ENCODE results near the gene RFC1. TPM values are rescaled to one million over a fixed set of nuclear protein-coding genes. Genes with fewer than 3 reads are reported as not detected.
"Not testable (repeated sequence)": the region's sequence is repeated elsewhere in the genome, so short reads cannot be mapped to it uniquely, and the experiment has no call there.

Gene RFC1
- total RNA-seq, 2 experiments from 2014 or later = 97.0 to 104 TPM

DNA sequence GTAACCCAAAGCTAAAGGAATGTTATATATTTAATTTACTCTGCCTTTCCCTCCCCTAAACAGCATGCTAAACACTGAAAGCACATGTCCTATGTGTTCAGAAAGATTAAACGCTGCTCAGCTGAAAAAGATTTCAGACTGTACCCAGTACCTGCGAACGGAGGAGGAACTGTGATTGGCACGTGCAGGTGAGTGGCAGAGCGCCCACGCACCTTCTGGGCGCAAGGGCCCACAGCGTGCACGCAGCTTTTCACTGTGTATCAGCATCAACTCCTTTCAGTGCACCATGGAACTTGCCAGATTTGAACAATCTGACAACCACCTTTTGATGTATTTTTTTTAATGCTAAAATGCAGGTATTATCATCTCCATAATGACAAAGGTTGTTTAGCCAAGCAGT, 87.7 kb downstream of the RFC1 start:
- POLR2A ChIA-PET = no interaction called here
- Mint-ChIP-seq H3K27ac (no peak overlapping the region), H3K4me3 (no peak overlapping the region), H3K9me3 (no peaks in the 10 kb centered on the region), H3K36me3 (ENCODE audit: low read depth) (peaks cover 55% of the 10 kb centered on the region), H3K27me3 (no peaks in the 10 kb centered on the region), H3K4me1 (ENCODE audit: low read depth) (no peaks in the 10 kb centered on the region)
- no peak for ATAC-seq (ENCODE audit: poor library complexity)
- Histone ChIP-seq H3K27me3 (ENCODE audit: control insufficient read depth in 1 of 2, insufficient read depth in 2 of 2, low read length in 2 of 2) (no peaks in the 10 kb centered on the region), H3K36me3 (ENCODE audit: insufficient read depth, low read length) (peaks cover 2% of the 10 kb centered on the region), H3K4me3 (ENCODE audit: low read length) (no peak overlapping the region), H3K9me3 (ENCODE audit: control insufficient read depth in 1 of 2, insufficient read depth in 1 of 2, low read length in 2 of 2) (no peaks in the 10 kb centered on the region), H3K4me1 (ENCODE audit: insufficient read depth, low read length) (no peaks in the 10 kb centered on the region), H3K27ac (ENCODE audit: low read depth in 1 of 2, low read length in 2 of 2) (no peak overlapping the region)
- intact Hi-C loops (cut with DNase I, micrococcal nuclease) = no loop called here
- TF ChIP-seq, protein P1, sequence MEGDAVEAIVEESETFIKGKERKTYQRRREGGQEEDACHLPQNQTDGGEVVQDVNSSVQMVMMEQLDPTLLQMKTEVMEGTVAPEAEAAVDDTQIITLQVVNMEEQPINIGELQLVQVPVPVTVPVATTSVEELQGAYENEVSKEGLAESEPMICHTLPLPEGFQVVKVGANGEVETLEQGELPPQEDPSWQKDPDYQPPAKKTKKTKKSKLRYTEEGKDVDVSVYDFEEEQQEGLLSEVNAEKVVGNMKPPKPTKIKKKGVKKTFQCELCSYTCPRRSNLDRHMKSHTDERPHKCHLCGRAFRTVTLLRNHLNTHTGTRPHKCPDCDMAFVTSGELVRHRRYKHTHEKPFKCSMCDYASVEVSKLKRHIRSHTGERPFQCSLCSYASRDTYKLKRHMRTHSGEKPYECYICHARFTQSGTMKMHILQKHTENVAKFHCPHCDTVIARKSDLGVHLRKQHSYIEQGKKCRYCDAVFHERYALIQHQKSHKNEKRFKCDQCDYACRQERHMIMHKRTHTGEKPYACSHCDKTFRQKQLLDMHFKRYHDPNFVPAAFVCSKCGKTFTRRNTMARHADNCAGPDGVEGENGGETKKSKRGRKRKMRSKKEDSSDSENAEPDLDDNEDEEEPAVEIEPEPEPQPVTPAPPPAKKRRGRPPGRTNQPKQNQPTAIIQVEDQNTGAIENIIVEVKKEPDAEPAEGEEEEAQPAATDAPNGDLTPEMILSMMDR (IDR thresholded peaks at IDR 0.05) = no peak
- CTCF ChIA-PET = no interaction called here
- DNase-seq = no peak

DNA sequence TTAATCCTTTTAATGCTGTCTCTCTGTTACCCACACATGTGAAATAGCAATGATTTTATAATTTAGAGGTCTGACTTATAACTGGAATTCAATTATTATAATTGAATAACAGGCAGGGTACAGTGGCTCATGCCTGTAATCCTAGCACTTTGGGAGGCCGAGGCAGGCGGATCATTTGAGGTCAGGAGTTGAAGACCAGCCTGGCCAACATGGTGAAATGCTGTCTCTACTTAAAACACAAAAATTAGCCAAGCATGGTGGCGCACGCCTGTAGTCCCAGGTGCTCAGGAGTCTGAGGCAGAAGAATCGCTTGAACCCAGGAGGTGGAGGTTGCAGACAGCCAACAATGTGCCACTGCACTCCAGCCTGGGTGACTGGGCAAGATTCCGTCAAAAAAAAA, 88.5 kb downstream of the RFC1 start:
- POLR2A ChIA-PET; H3K9me3 Mint-ChIP-seq; H3K4me3 Mint-ChIP-seq; intact Hi-C loops (cut with DNase I, micrococcal nuclease); H3K4me1 ChIP-seq (ENCODE audit: insufficient read depth, low read length); H3K27me3 Mint-ChIP-seq; H3K27ac ChIP-seq (ENCODE audit: low read depth in 1 of 2, low read length in 2 of 2); H3K4me1 Mint-ChIP-seq (ENCODE audit: low read depth); H3K4me3 ChIP-seq (ENCODE audit: low read length); DNase-seq; H3K9me3 ChIP-seq (ENCODE audit: control insufficient read depth in 1 of 2, insufficient read depth in 1 of 2, low read length in 2 of 2); H3K27ac Mint-ChIP-seq; CTCF ChIA-PET; H3K27me3 ChIP-seq (ENCODE audit: control insufficient read depth in 1 of 2, insufficient read depth in 2 of 2, low read length in 2 of 2); ATAC-seq (ENCODE audit: poor library complexity); H3K36me3 ChIP-seq (ENCODE audit: insufficient read depth, low read length): not testable (repeated sequence)
- H3K36me3 Mint-ChIP-seq (ENCODE audit: low read depth) = peaks cover 57% of the 10 kb centered on the region

DNA sequence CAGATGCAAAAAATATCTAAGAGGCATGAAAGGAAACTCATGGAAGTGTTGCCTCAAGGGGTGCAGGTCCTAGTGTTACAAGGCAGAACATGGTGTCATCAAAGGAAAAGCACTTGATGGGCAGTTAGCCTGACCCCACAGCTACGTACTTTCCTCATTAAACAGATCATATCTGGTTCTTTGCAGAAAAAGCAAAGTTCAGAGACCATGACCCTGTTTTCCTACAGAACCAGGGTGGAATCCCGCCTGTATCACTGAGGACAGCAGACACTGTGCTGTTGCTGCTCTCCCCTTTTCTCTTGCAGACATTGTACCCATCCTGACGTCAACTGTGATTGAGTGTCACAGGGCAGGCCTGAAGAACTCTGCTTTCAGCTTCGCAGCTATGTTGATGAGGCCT, 91.7 kb downstream of the RFC1 start:
- TF ChIP-seq, protein P1 (IDR thresholded peaks at IDR 0.05) = no peak
- no peak for ATAC-seq (ENCODE audit: poor library complexity)
- intact Hi-C loops (cut with DNase I, micrococcal nuclease) = no loop called here
- Mint-ChIP-seq H3K27me3 (no peaks in the 10 kb centered on the region), H3K4me1 (ENCODE audit: low read depth) (no peaks in the 10 kb centered on the region), H3K27ac (no peak overlapping the region), H3K9me3 (no peaks in the 10 kb centered on the region), H3K36me3 (ENCODE audit: low read depth) (peaks cover 69% of the 10 kb centered on the region), H3K4me3 (no peak overlapping the region)
- Histone ChIP-seq H3K36me3 (ENCODE audit: insufficient read depth, low read length) (peaks cover 8% of the 10 kb centered on the region), H3K27me3 (ENCODE audit: control insufficient read depth in 1 of 2, insufficient read depth in 2 of 2, low read length in 2 of 2) (no peaks in the 10 kb centered on the region), H3K4me1 (ENCODE audit: insufficient read depth, low read length) (no peaks in the 10 kb centered on the region), H3K9me3 (ENCODE audit: control insufficient read depth in 1 of 2, insufficient read depth in 1 of 2, low read length in 2 of 2) (no peaks in the 10 kb centered on the region), H3K4me3 (ENCODE audit: low read length) (no peak overlapping the region), H3K27ac (ENCODE audit: low read depth in 1 of 2, low read length in 2 of 2) (no peak overlapping the region)
- ChIA-PET POLR2A (no interaction called here), CTCF (no interaction called here)
- DNase-seq = no peak

DNA sequence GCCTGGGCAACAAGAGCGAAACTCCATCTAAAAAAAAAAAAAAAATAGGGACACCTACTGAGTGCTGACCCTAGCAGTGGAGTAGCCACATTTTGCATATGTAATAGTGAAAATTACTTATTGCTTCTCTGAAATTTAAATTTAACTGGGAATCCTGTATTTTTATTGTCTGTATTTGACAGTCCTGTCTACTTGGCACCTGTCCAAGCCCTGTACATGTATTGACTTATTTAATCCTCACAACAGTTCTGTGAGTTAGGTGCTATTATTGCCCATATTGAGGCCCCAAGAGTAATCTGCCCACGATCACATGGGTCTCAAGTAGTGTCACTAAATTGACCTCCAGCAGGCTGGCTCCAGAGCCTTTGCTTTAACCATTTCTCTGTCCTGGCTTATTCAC, 102.3 kb downstream of the RFC1 start:
- CTCF ChIA-PET = no interaction called here
- H3K9me3 ChIP-seq (ENCODE audit: control insufficient read depth in 1 of 2, insufficient read depth in 1 of 2, low read length in 2 of 2) = no peaks in the 10 kb centered on the region
- H3K4me1 Mint-ChIP-seq (ENCODE audit: low read depth) = no peaks in the 10 kb centered on the region
- ATAC-seq (ENCODE audit: poor library complexity) = no peak
- no peaks in the 10 kb centered on the region for H3K36me3 ChIP-seq (ENCODE audit: insufficient read depth, low read length)
- POLR2A ChIA-PET = no interaction called here
- H3K27me3 Mint-ChIP-seq = no peaks in the 10 kb centered on the region
- TF ChIP-seq, protein P1 (IDR thresholded peaks at IDR 0.05) = no peak
- DNase-seq = no peak
- H3K9me3 Mint-ChIP-seq = no peaks in the 10 kb centered on the region
- H3K27ac ChIP-seq (ENCODE audit: low read depth in 1 of 2, low read length in 2 of 2) = no peak overlapping the region
- no peak overlapping the region for H3K27ac Mint-ChIP-seq
- intact Hi-C loops (cut with DNase I, micrococcal nuclease) = no loop called here
- peaks cover 56% of the 10 kb centered on the region for H3K36me3 Mint-ChIP-seq (ENCODE audit: low read depth)
- H3K4me3 ChIP-seq (ENCODE audit: low read length) = no peak overlapping the region
- no peaks in the 10 kb centered on the region for H3K27me3 ChIP-seq (ENCODE audit: control insufficient read depth in 1 of 2, insufficient read depth in 2 of 2, low read length in 2 of 2)
- H3K4me1 ChIP-seq (ENCODE audit: insufficient read depth, low read length) = no peaks in the 10 kb centered on the region
- no peak overlapping the region for H3K4me3 Mint-ChIP-seq

Data from CD4-positive, alpha-beta T cell (primary cell).